ENCODE measurements around the gene TBCD. TPM values are rescaled to one million over a fixed set of nuclear protein-coding genes. Genes with fewer than 3 reads are reported as not detected.

The TBCD gene
- total RNA-seq, 2 experiments from 2014 or later = 87.8 to 145 TPM

DNA sequence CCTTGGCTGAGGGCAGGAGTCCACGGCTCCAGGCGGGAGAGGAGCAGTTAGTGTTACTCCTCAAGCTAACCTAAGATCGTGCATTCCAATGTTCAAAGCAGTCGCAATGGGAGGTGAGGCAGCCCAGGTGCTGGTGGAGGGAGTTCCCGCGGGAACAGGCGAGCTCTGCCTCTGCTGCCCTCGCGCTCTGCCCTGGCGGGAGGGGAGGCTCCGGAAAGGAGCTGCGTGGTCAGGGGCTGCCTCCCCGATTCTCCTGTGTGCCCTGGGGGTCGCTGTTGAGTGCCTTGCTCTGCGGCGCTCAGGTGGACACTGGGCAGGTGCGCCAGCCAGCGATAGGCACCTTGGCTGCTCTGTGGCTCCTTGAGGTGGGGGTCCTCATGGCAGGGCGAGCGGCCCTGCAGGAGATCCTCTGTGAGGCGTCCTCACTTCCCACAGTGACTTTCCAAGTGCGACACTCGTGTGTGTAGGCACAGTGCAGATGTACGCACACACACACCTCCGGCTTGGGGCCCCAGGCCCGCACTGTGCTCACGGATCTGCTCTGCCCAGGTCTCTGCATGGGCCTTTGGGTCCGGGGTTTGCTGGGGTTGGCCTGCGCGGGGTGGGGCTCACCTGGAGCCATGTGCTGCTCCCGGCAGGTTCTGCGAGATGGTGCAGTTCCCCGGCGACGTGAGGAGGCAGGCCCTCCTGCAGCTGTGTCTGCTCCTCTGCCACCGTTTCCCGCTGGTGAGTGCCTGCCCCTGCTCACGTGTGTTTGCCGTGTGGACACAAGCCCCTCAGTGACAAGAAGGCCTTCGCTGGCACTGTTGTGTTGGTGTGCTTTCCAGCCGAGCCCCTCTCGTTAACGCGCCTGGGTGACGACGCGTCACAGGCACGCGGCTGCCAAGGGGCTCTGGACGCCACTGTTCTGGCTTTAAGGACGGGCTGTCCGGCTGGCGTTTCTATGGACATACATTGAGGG lies 185.8 kb downstream of the TBCD start:
- no peaks in the 10 kb centered on the region for H3K9me3 ChIP-seq (ENCODE audit: low read length)
- BruUV-seq (replicated peaks) = no TSS peak
- POLR2A ChIA-PET = no interaction called here
- H3K36me3 ChIP-seq (ENCODE audit: insufficient read depth, low read length) = peaks cover 79% of the 10 kb centered on the region
- H3K4me3 ChIP-seq (ENCODE audit: low read depth, low read length, poor library complexity, severe bottlenecking) = no peak overlapping the region
- H2AFZ ChIP-seq (ENCODE audit: low read length) = no peak overlapping the region
- H3K27ac ChIP-seq (ENCODE audit: low read depth, low read length, poor library complexity, severe bottlenecking) = no peak overlapping the region
- no peak overlapping the region for H3K4me2 ChIP-seq (ENCODE audit: low read length)
- H3K79me2 ChIP-seq (ENCODE audit: insufficient read depth, low read depth, low read length) = no peaks in the 10 kb centered on the region
- no peak for DNase-seq (ENCODE audit: low spot score)
- TF ChIP-seq, protein P1, sequence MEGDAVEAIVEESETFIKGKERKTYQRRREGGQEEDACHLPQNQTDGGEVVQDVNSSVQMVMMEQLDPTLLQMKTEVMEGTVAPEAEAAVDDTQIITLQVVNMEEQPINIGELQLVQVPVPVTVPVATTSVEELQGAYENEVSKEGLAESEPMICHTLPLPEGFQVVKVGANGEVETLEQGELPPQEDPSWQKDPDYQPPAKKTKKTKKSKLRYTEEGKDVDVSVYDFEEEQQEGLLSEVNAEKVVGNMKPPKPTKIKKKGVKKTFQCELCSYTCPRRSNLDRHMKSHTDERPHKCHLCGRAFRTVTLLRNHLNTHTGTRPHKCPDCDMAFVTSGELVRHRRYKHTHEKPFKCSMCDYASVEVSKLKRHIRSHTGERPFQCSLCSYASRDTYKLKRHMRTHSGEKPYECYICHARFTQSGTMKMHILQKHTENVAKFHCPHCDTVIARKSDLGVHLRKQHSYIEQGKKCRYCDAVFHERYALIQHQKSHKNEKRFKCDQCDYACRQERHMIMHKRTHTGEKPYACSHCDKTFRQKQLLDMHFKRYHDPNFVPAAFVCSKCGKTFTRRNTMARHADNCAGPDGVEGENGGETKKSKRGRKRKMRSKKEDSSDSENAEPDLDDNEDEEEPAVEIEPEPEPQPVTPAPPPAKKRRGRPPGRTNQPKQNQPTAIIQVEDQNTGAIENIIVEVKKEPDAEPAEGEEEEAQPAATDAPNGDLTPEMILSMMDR (conservative IDR thresholded peaks at IDR 0.05; ENCODE audit: low read length) = no peak
- no peak for TF ChIP-seq EZH2phosphoT487 (IDR thresholded peaks at IDR 0.05; ENCODE audit: borderline replicate concordance, low read depth, low read length)
- H3K4me1 ChIP-seq (ENCODE audit: insufficient read depth, low read length, poor library complexity, severe bottlenecking) = no peaks in the 10 kb centered on the region
- no peaks in the 10 kb centered on the region for H4K20me1 ChIP-seq (ENCODE audit: insufficient read depth, low read length)
- H3K9me2 ChIP-seq (ENCODE audit: insufficient read depth, low read length) = no peaks in the 10 kb centered on the region
- intact Hi-C loops (cut with micrococcal nuclease; ENCODE audit: unreplicated experiment) = no loop called here
- CTCF ChIA-PET (ENCODE audit: unreplicated experiment) = no interaction called here

DNA sequence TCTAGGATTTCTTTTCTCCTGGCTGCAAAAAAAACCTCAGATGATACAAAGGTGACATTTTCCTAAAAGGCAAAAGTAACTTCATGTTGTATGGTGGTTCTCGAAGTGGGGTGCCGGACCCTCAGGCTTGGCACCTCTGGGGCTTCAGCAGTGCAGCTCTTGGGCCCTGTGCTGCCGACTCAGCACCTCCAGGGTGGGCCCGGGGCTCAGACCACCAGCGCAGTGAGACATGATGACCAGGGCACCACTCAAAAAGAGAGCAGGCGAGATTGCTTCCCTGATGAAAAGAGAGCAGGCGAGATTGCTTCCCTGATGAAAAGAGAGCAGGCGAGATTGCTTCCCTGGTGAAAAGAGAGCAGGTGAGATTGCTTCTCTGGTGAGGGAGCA lies 186.6 kb downstream of the TBCD start:
- CTCF ChIA-PET (ENCODE audit: unreplicated experiment) = no interaction called here
- POLR2A ChIA-PET = no interaction called here
- no peak for DNase-seq (ENCODE audit: low spot score)

More for the DNA sequence above, 186.6 kb downstream of the TBCD start:
- no peak overlapping the region for H3K4me3 ChIP-seq (ENCODE audit: low read depth, low read length, poor library complexity, severe bottlenecking)
- H3K4me1 ChIP-seq (ENCODE audit: insufficient read depth, low read length, poor library complexity, severe bottlenecking) = no peaks in the 10 kb centered on the region
- H3K36me3 ChIP-seq (ENCODE audit: insufficient read depth, low read length) = peaks cover 79% of the 10 kb centered on the region
- H3K27ac ChIP-seq (ENCODE audit: low read depth, low read length, poor library complexity, severe bottlenecking) = no peak overlapping the region
- TF ChIP-seq, protein P1 (conservative IDR thresholded peaks at IDR 0.05; ENCODE audit: low read length) = no peak
- no peak for TF ChIP-seq EZH2phosphoT487 (IDR thresholded peaks at IDR 0.05; ENCODE audit: borderline replicate concordance, low read depth, low read length)
- no peak overlapping the region for H2AFZ ChIP-seq (ENCODE audit: low read length)
- no TSS peak for BruUV-seq (replicated peaks)
- H3K9me3 ChIP-seq (ENCODE audit: low read length) = 0 out of 2 replicates have a peak, but pooled peaks cover under 1% of the 10 kb centered on the region
- H3K9me2 ChIP-seq (ENCODE audit: insufficient read depth, low read length) = no peaks in the 10 kb centered on the region
- H3K79me2 ChIP-seq (ENCODE audit: insufficient read depth, low read depth, low read length) = no peaks in the 10 kb centered on the region
- intact Hi-C loops (cut with micrococcal nuclease; ENCODE audit: unreplicated experiment) = no loop called here
- H3K4me2 ChIP-seq (ENCODE audit: low read length) = no peak overlapping the region
- no peaks in the 10 kb centered on the region for H4K20me1 ChIP-seq (ENCODE audit: insufficient read depth, low read length)

All from OCI-LY7 (cell line).